T-cell (primary cell): ENCODE data around the gene IQGAP1. TPM values are rescaled to one million over a fixed set of nuclear protein-coding genes. Genes with fewer than 3 reads are reported as not detected.

Source experiments
- ATAC-seq, 4 experiments: fragments of 200-7000 bp in 3 of 4; fragments of 150-1000 bp in 1 of 4; cut with Tn5 transposase; replicated peaks in 1 of 4; 1 replicate in 3 of 4; 2 replicates in 1 of 4; pipeline ENCODE4 v1.10.0; 2021; ENCODE audit warnings: moderate library complexity in 3 of 4, mild to moderate bottlenecking in 2 of 4, moderate number of reproducible peaks in 1 of 4
- CTCF ChIA-PET, 2 donors: fragments of 300-600 bp; sonication (Branson Sonifier 250); formaldehyde crosslinking; loops; one replicate each; lab custom pipeline; 2022; ENCODE audit warnings: antibody characterized with exemption in 2 of 2; lab: Charles Lee
- POLR2A ChIA-PET, 2 donors: fragments of 300-600 bp; sonication (Branson Sonifier 250); formaldehyde crosslinking; loops; one replicate each; lab custom pipeline; 2022; ENCODE audit warnings: antibody characterized with exemption in 2 of 2; lab: Charles Lee
- DNase-seq, 35 experiments: peaks; one replicate each; pipeline versions ENCODE4 v3.0.0 to v3.0.0-alpha.2; 2013 to 2023
- H3K27ac ChIP-seq: one replicate; pipeline ENCODE4 v1.5.1; 2013; ENCODE audit warnings: low read length
- H3K27me3 ChIP-seq, 2 experiments: replicated peaks in 1 of 2; 1 replicate in 1 of 2; 2 replicates in 1 of 2; pipeline versions ENCODE4 v1.6.1 to v1.7.0; 2013; ENCODE audit warnings: low read length in 1 of 2, mixed read lengths in 1 of 2; ENCODE audit not compliant: control insufficient read depth in 2 of 2, insufficient read depth in 2 of 2; ENCODE audit errors: extremely low read depth in 1 of 2
- H3K36me3 ChIP-seq, 2 donors: 1 replicate in 1 of 2; 2 replicates in 1 of 2; pipeline versions ENCODE4 v1.6.1 to v1.7.0; 2013; ENCODE audit warnings: low read length in 1 of 2; ENCODE audit not compliant: control insufficient read depth in 2 of 2, insufficient read depth in 1 of 2; ENCODE audit errors: extremely low read depth in 1 of 2
- H3K4me1 ChIP-seq, 2 experiments: 1 replicate in 1 of 2; 2 replicates in 1 of 2; pipeline versions ENCODE4 v1.6.1 to v1.7.0; 2013; ENCODE audit warnings: low read length in 2 of 2, mixed read lengths in 1 of 2; ENCODE audit not compliant: insufficient read depth in 2 of 2, control insufficient read depth in 1 of 2; ENCODE audit errors: extremely low read depth in 1 of 2
- H3K4me3 ChIP-seq, 2 donors: 1 replicate in 1 of 2; 2 replicates in 1 of 2; pipeline versions ENCODE4 v1.5.1 to v1.7.0; 2013; ENCODE audit warnings: mild to moderate bottlenecking in 2 of 2, low read length in 1 of 2, moderate library complexity in 1 of 2; ENCODE audit not compliant: control insufficient read depth in 1 of 2; ENCODE audit errors: extremely low read depth in 1 of 2
- H3K9me3 ChIP-seq: 2 replicates; pipeline ENCODE4 v1.7.0; 2013
- H3K27ac Mint-ChIP-seq, 2 donors: one replicate each; pipeline ENCODE4 v1.8.0; 2020 to 2021; ENCODE audit warnings: mild to moderate bottlenecking in 2 of 2, mixed read lengths in 2 of 2
- H3K27me3 Mint-ChIP-seq, 2 donors: one replicate each; pipeline ENCODE4 v1.8.0; 2021 to 2022; ENCODE audit warnings: mixed read lengths in 2 of 2
- H3K36me3 Mint-ChIP-seq: one replicate; pipeline ENCODE4 v1.8.0; 2021; ENCODE audit warnings: mixed read lengths
- H3K4me1 Mint-ChIP-seq, 3 donors: one replicate each; pipeline ENCODE4 v1.8.0; 2020 to 2022; ENCODE audit warnings: mixed read lengths in 3 of 3, mild to moderate bottlenecking in 1 of 3
- H3K4me3 Mint-ChIP-seq, 3 donors: one replicate each; pipeline ENCODE4 v1.8.0; 2020 to 2022; ENCODE audit warnings: mild to moderate bottlenecking in 3 of 3, mixed read lengths in 3 of 3, moderate library complexity in 3 of 3
- H3K9me3 Mint-ChIP-seq, 3 donors: one replicate each; pipeline ENCODE4 v1.8.0; 2020 to 2022; ENCODE audit warnings: mixed read lengths in 3 of 3
- WGBS: methylation state at CpG from one replicate; pipeline ENCODE4 v1.1.5; 2013; ENCODE audit warnings: missing lambda C conversion rate; ENCODE audit not compliant: insufficient coverage; 5-methylcytosine and 5-hydroxymethylcytosine counted together
- total RNA-seq, 35 experiments: library from RNA in 6 of 35; stranded (reverse) in 6 of 35; fragments of 120-200 nt in 1 of 35; gene quantifications; one replicate each; pipeline versions ENCODE4 v1.2.1 to v1.2.4 and lab custom pipeline; 2013 to 2026

The IQGAP1 gene
- total RNA-seq, 5 donors from 2014 or later (not counting 1 experiment from before 2014, with no cell fraction given): 125 to 158 (median 127) TPM

- no peaks in the 10 kb centered on the region for H3K36me3 ChIP-seq
- peaks cover 6 to 16% of the 10 kb centered on the region in 2 experiments for H3K4me1 ChIP-seq
- no peaks in the 10 kb centered on the region for H3K9me3 Mint-ChIP-seq
- ATAC-seq (peak; percentile 99), DNase-seq (peak; percentile 70 to 97 (median 86))
- peak within 1 kb of the TSS; percentile 83 to 91 (median 87) for H3K4me3 Mint-ChIP-seq
- peaks cover 0 to 10% of the 10 kb centered on the region in 2 experiments for H3K27me3 ChIP-seq
- CTCF ChIA-PET: interaction anchor here in 1 of 2 donors (1.0 to 1.6 kb wide), 2 partner anchors 10 to 33 kb away, joined by 3 to 6 read pairs; no protein-coding TSS in a partner anchor
- peaks cover 6 to 10% (median 7%) of the 10 kb centered on the region in 3 donors for H3K4me1 Mint-ChIP-seq
- H3K27ac Mint-ChIP-seq: peak within 1 kb of the TSS in 1 of 2 donors; percentile 39
- H3K9me3 ChIP-seq: no peaks in the 10 kb centered on the region
- peak within 1 kb of the TSS; percentile 56 to 80 for H3K4me3 ChIP-seq
- no peak within 1 kb of the TSS for H3K27ac ChIP-seq
- H3K27me3 Mint-ChIP-seq: no peaks in the 10 kb centered on the region
- 1% methylated on average over 49 of the region's 53 CpGs for WGBS
- POLR2A ChIA-PET: interaction anchor here in 1 of 2 donors (0.6 kb wide), 1 partner anchor 22 kb away, joined by 4 read pairs; no protein-coding TSS in a partner anchor
- no peaks in the 10 kb centered on the region for H3K36me3 Mint-ChIP-seq
Observed at GRCh38 chr15:90352107-90352893, 35.7 kb upstream of the IQGAP1 start, which contains the start of gene ZNF774. Gene ZNF774 (plus strand): TSS chr15:90352284. CDS start chr15:90354661, 2,377 bp downstream.

DNA sequence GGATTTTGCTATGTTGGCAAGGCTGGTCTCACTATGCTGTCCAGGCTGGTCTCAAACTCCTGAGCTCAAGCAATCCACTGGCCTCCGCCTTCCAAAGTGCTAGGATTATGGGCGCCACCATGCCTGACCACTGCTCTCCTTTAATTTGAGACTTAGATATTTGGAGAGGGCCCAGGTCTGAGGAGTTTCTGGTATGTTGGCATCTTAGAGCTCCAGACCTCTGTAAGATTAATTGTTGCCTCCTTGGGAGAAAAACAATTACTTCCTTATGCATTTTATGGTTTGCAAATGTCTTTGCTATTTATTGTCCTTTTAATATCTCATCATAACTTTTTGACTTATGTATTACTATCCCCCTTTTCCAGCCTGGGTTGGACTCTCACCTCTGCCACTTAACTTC, 33.1 kb upstream of the IQGAP1 start:
- no peak overlapping the region for H3K27ac ChIP-seq
- H3K4me3 ChIP-seq: no peak overlapping the region
- peaks cover 0 to 10% of the 10 kb centered on the region in 2 experiments for H3K27me3 ChIP-seq
- ATAC-seq (no peak), DNase-seq (no peak)
- no CpG with 5 or more reads among the region's 2 CpGs for WGBS
- no peaks in the 10 kb centered on the region for H3K9me3 ChIP-seq
- no peaks in the 10 kb centered on the region for H3K36me3 ChIP-seq
- peaks cover 6 to 13% of the 10 kb centered on the region in 2 experiments for H3K4me1 ChIP-seq
- H3K27me3 Mint-ChIP-seq: no peaks in the 10 kb centered on the region
- H3K36me3 Mint-ChIP-seq: no peaks in the 10 kb centered on the region
- CTCF ChIA-PET: no interaction called here
- H3K27ac Mint-ChIP-seq: no peak overlapping the region
- H3K9me3 Mint-ChIP-seq: no peaks in the 10 kb centered on the region
- H3K4me1 Mint-ChIP-seq: peaks cover 6 to 7% (median 7%) of the 10 kb centered on the region in 3 donors
- no peak overlapping the region for H3K4me3 Mint-ChIP-seq
- POLR2A ChIA-PET: no interaction called here

DNA sequence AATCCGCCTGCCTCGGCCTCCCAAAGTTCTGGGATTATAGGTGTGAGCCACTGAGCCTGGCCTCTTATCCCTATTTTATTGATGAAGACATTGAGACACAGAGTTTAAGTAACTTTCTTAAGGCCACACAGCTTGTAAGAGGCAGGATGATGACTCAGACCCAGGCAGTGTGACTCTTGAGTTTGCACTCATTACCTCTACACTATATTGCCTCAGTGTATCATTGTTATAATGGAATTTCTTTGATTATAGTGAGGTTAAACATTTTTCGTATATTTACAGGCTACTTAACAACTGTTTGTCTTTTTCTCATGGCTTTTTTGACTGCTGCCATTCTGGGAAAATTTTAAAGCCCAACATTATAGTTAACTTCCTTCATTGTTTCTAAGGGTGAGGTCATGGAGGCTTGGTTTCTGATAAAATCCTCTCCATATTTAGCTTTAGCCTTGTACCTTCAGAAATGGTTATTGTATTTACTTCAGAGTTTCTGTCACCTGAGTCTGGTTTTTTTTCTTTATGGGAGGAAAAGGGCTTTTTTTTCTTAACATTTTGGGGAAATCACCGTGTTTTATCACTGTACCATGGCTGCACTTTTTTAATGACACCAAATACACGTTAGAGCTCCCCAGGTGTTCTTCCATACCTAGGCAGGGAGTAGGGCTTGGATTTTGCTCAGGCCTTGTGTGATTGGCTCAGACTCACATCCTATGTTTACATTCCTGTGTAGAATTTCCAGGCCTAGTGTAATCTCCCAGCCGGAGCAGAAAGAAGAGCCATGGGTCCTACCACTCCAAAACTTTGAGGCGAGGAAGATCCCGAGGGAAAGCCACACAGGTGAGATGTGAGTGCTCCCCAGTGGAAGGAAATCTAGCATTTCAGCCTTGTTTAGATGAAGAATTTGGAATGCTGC, 29.7 kb upstream of the IQGAP1 start:
- 94% methylated on average over 3 of the region's 8 CpGs for whole genome bisulfite sequencing
- H3K4me3 Mint-ChIP-seq: no peak overlapping the region

GRCh38 chr15:90360746-90361145, 27.3 kb upstream of the IQGAP1 start:
- Mint-ChIP-seq H3K4me1 (peaks cover 15 to 26% (median 20%) of the 10 kb centered on the region in 3 donors), H3K9me3 (no peaks in the 10 kb centered on the region), H3K4me3 (no peak overlapping the region), H3K36me3 (no peaks in the 10 kb centered on the region), H3K27ac (no peak overlapping the region), H3K27me3 (no peaks in the 10 kb centered on the region)
- peaks cover 11 to 14% of the 10 kb centered on the region in 2 experiments for H3K4me1 ChIP-seq
- CTCF ChIA-PET: interaction anchor here (0.6 to 3.9 kb wide), 9 partner anchors 27 to 1111 kb away, joined by 3 to 52 read pairs (median 5); partner anchors contain the start of gene IQGAP1 (in 1 of the 2)
- H3K9me3 ChIP-seq: no peaks in the 10 kb centered on the region
- no peak for DNase-seq
- POLR2A ChIA-PET: interaction anchor here in 1 of 2 donors (0.6 kb wide), 1 partner anchor 218 kb away, joined by 4 read pairs; no protein-coding TSS in a partner anchor
- H3K27me3 ChIP-seq: no peaks in the 10 kb centered on the region
- WGBS: 100% methylated on average over 4 of the region's 14 CpGs
- no peak for ATAC-seq
- no peaks in the 10 kb centered on the region for H3K36me3 ChIP-seq
- no peak overlapping the region for H3K4me3 ChIP-seq
- no peak overlapping the region for H3K27ac ChIP-seq

More for the DNA sequence above, 29.7 kb upstream of the IQGAP1 start:
- Mint-ChIP-seq H3K4me1 (peaks cover 4 to 19% (median 15%) of the 10 kb centered on the region in 3 donors), H3K9me3 (no peaks in the 10 kb centered on the region), H3K36me3 (no peaks in the 10 kb centered on the region), H3K27ac (no peak overlapping the region), H3K27me3 (no peaks in the 10 kb centered on the region)
- ATAC-seq (no peak), DNase-seq (no peak)
- Histone ChIP-seq H3K36me3 (no peaks in the 10 kb centered on the region), H3K9me3 (no peaks in the 10 kb centered on the region), H3K4me1 (peaks cover 11% of the 10 kb centered on the region in 2 experiments), H3K4me3 (no peak overlapping the region), H3K27me3 (no peaks in the 10 kb centered on the region), H3K27ac (no peak overlapping the region)
- POLR2A ChIA-PET: interaction anchor here in 1 of 2 donors (0.6 kb wide), 1 partner anchor 29 kb away, joined by 7 read pairs; the partner anchor contains the start of gene IQGAP1
- CTCF ChIA-PET: interaction anchor here in 1 of 2 donors (0.7 kb wide), 1 partner anchor 154 kb away, joined by 10 read pairs; no protein-coding TSS in a partner anchor

DNA sequence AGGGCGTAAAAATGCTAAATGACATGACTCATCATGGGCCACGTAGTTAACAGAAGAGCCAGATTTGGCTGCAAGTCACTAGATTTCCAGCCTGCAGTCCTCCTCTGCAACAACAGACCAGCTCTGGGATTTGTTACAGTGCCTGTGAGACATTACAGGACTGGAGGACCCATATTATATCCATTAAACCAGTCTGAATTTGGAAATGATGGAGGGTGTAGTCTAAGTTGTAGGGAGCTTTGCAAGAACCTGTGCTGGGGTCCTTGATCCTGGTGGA, 25.2 kb upstream of the IQGAP1 start:
- CTCF ChIA-PET: interaction anchor here (0.6 to 3.9 kb wide), 14 partner anchors 11 to 241 kb away, joined by 3 to 52 read pairs (median 4); partner anchors contain the start of genes IQGAP1 (in 1 of the 2) and ZNF774 (in 1 of the 2)
- no peaks in the 10 kb centered on the region for H3K36me3 Mint-ChIP-seq
- DNase-seq (no peak), ATAC-seq (no peak)
- peaks cover 11 to 14% of the 10 kb centered on the region in 2 experiments for H3K4me1 ChIP-seq
- no peaks in the 10 kb centered on the region for H3K9me3 ChIP-seq
- H3K4me3 Mint-ChIP-seq: no peak overlapping the region
- peak overlapping the region in 1 of 2 donors; percentile 44 for H3K27ac Mint-ChIP-seq
- H3K36me3 ChIP-seq: no peaks in the 10 kb centered on the region
- H3K4me1 Mint-ChIP-seq: peaks cover 15 to 26% (median 20%) of the 10 kb centered on the region in 3 donors
- no peaks in the 10 kb centered on the region for H3K27me3 Mint-ChIP-seq
- no peak overlapping the region for H3K27ac ChIP-seq
- H3K27me3 ChIP-seq: no peaks in the 10 kb centered on the region
- POLR2A ChIA-PET: interaction anchor here in 1 of 2 donors (0.7 kb wide), 1 partner anchor 10 kb away, joined by 3 read pairs; no protein-coding TSS in a partner anchor
- no peaks in the 10 kb centered on the region for H3K9me3 Mint-ChIP-seq
- 40% methylated on average over 1 of the region's 2 CpGs for WGBS
- no peak overlapping the region for H3K4me3 ChIP-seq
